Breast epithelium (tissue), 3 donors: ENCODE results near the gene EIF2A.

ENCODE experiments used
- CTCF ChIP-seq, 3 donors: fragments of 450-650 bp; IDR thresholded peaks; one replicate each; pipeline ENCODE4 v1.5.1; 2016 to 2017; ENCODE audit warnings: antibody characterized with exemption in 3 of 3, mild to moderate bottlenecking in 3 of 3, moderate library complexity in 3 of 3
- POLR2A ChIP-seq: fragments of 450-650 bp; IDR thresholded peaks from one replicate; pipeline ENCODE4 v1.6.1; 2016; ENCODE audit warnings: antibody characterized with exemption, mild to moderate bottlenecking, moderate library complexity
- POLR2AphosphoS5 ChIP-seq, 3 donors: sonication (generic); formaldehyde crosslinking; IDR thresholded peaks; one replicate each; pipeline ENCODE4 v1.6.1; 2017; ENCODE audit warnings: antibody characterized with exemption in 3 of 3

- TF ChIP-seq POLR2A (no peak), POLR2AphosphoS5 (IDR thresholded peaks at IDR 0.05) (no peak), CTCF (IDR thresholded peaks at IDR 0.05) (no peak)
Observed at GRCh38 chr3:150538324-150539208, 8.0 kb upstream of the EIF2A start.
